Activated CD4-positive, alpha-beta T cell treated with anti-CD3 and anti-CD28 coated beads, Interleukin-2, Interleukin-6, amounts not matched to agents 100 ng/mL and 50 ng/mL, durations not matched to agents 16 hours and 8 hours (primary cell): Measurements from ENCODE around the gene PTPRD.

Experiments
- DNase-seq: peaks from one replicate; pipeline ENCODE4 v3.0.0-alpha.2; 2020

PTPRD gene

GRCh38 chr9:8733131-8733954, 1879.5 kb downstream of the PTPRD start:
- no peak for DNase-seq

DNA sequence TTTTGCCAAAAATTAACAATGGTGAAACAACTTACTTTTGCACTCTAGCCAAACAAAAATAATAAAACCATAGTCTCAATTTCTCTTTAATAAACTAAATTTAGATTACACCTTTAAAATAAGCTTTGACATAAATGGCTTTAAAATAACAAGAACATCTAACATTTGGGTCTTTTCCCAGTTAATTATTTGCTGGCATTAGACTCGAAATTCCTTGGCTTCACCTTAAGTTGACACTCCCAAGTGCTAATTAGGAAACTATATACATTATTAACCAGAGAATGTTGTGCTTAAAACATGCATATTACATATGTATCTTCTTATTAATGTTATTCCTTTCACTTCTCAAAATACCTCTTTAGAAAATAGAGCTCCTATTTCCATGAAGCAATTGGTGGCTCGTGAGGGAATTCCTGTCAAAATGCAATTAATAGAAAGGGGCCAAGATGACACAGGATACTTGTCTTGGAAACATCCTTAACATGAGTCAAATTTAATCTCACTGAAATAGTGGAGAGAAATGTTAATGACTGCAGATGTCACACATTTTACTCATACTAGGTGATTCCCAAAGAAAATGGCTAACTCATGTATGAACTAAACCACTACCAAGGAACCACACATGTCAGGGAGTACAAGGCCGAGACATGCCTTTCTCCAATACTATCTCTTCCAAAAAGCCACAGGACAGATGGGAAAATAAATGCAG, 1880.3 kb downstream of the PTPRD start:
- no peak for DNase-seq

DNA sequence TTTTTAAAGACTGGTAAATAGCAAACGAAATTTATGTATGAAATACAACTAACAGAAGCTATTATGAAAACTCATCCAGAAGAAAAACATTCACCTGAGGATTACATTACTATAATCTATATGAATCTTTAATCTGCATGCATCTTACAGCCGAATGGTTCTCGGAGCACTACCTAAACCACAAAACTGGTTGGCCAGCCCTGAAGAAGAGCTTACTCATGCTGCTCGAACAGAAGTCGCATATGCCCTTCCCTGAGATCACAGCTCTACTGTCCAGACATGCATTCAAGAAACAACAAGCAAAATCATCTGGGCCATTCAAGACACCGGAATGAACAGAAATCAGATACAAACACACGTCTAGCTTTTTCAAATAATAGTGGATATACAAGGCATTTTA, 1882.2 kb downstream of the PTPRD start:
- no peak for DNase-seq

- no peak for DNase-seq
Measured at GRCh38 chr9:8728910-8729309, 1883.9 kb downstream of the PTPRD start.

DNA sequence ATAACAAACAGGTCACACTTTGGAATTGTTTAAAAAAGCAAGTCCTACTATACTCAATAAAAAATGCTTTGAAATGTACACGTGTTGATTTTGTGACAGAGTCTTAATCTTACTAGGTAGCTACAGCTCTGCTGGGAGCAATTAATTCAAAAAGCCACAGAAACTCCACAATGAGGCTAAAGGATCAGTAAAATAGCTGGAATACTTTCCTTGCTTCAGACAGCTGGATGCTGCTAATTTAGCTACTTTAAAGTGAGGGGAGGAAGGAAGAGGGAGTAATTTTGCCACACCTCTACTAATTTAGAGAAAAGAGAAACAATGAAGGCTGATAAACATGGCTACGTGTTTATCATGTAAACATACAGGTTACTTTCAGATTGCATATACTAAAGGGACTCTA, 1885.6 kb downstream of the PTPRD start:
- no peak for DNase-seq

GRCh38 chr9:8726692-8727091, 1886.1 kb downstream of the PTPRD start:
- DNase-seq, result no peak

GRCh38 chr9:8725635-8726034, 1887.2 kb downstream of the PTPRD start:
- DNase-seq, result no peak

- no peak for DNase-seq
Measured at GRCh38 chr9:8724284-8725018, 1888.4 kb downstream of the PTPRD start.

- no peak for DNase-seq
Measured at GRCh38 chr9:8723195-8723594, 1889.6 kb downstream of the PTPRD start.

DNA sequence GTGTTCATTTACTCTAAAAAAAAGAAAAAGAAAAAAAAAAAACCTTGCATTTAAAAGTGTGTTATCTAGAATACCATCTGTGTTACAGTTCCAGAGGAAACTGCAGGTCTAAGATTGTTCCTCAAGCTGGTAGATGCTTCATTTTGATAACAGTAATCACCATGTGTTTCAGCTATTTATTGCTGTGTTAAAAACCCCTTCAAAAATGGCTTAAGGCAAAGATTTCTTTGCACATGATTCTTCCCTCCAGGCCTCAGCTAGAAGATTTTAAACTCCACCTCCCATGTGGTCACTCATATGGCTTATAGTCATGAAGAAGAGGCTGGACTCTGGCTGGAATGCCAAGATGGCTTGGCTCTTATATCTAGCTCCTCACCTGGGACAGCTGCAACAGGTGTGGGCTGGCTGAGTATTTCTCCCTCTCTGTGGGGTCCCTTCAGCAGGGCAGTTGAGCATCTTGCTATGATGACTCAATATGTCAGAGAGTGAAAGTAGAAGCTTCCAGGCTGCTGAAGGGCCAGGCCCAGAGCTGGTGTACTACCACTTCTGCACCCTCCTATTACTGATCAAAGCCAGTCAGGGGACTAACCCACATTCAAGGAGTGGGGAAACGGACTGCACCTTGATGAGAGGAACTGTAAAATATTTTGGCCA, 1892.8 kb downstream of the PTPRD start:
- no peak for DNase-seq

GRCh38 chr9:8718121-8718725, 1894.6 kb downstream of the PTPRD start:
- DNase-seq, result no peak

DNA sequence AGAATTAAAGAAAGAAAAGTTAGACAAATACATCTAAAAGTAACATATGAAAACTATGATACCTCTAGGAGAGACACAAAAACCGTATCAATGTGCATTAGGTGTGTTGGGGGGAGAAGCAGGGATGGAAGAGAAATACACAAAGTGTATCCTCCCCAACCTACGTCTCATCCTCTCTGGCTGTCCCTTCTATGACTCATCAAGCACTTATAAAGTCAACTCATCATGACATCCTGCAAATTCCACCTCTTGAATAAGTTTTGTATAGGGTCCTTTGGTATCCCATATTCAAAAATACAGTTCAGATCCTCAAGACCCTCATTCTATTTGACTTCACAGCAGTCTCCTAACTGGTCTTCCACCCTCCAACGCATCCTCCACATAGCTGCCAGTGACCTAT, 1895.7 kb downstream of the PTPRD start:
- DNase-seq, result no peak

- DNase-seq, result no peak
Measured at GRCh38 chr9:8715788-8716187, 1897.0 kb downstream of the PTPRD start.

- no peak for DNase-seq
Measured at GRCh38 chr9:8713811-8714165, 1899.0 kb downstream of the PTPRD start.

DNA sequence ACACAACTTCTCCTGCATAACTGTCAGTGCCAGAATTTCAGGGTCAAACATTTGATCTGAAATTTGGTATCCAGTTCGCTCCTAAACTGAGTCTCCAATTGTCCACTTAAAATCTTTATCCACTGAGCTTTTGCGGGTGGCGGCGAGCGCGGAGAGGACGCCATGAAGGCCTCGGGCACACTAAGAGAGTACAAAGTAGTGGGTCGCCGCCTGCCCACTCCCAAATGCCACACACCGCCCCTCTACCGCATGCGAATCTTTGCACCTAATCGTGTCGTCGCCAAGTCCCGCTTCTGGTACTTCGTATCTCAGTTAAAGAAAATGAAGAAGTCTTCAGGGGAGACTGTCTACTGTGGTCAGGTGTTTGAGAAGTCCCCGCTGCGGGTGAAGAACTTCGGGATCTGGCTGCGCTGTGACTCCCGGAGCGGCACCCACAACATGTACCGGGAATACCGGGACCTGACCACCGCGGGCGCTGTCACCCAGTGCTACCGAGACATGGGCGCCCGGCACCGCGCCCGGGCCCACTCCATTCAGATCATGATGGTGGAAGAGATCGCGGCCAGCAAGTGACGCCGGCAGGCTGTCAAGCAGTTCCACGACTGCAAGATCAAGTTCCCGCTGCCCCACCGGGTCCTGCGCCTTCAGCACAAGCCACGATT, 1899.5 kb downstream of the PTPRD start:
- no peak for DNase-seq

DNA sequence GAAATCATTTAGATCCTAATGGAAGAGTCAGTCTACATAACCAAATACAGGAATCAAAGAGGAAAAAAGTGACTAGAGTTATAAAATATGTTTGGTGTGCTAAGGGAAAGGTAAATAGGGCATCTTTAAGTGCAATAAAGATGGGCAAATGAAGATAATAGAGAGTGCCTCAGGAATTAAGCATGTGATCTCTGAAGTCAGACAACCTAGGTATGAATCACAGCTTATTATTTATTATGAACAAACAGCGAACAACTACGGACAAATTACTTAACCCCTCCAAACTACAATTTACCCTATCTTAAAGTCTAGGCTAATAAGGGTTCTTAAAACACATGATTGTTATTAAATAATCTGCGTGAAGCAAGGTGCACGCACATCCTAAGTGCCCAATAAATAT, 1903.1 kb downstream of the PTPRD start:
- DNase-seq, result no peak

GRCh38 chr9:8708728-8709127, 1904.1 kb downstream of the PTPRD start:
- no peak for DNase-seq

DNA sequence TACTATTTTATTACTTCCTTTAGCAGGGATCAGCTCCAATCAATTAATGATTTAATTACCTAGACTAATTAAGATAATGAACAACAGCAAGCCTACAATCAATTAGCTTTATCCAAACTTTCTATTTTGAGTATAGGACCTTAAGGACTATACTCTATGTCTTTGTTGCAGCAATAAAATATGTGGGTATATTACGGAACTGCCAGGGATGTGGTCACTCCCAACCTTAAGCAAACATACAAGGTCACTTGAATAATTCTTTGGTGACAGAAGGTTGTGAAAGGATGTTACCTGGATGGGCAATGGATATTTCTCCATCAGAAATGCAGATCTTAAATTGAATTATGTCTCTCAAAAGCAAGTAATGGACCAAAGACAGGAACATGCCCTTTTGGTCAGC, 1905.8 kb downstream of the PTPRD start:
- DNase-seq, result no peak

GRCh38 chr9:8706531-8706930, 1906.3 kb downstream of the PTPRD start:
- DNase-seq, result no peak

GRCh38 chr9:8705861-8706260, 1906.9 kb downstream of the PTPRD start:
- no peak for DNase-seq

GRCh38 chr9:8703904-8704303, 1908.9 kb downstream of the PTPRD start:
- DNase-seq, result no peak

DNA sequence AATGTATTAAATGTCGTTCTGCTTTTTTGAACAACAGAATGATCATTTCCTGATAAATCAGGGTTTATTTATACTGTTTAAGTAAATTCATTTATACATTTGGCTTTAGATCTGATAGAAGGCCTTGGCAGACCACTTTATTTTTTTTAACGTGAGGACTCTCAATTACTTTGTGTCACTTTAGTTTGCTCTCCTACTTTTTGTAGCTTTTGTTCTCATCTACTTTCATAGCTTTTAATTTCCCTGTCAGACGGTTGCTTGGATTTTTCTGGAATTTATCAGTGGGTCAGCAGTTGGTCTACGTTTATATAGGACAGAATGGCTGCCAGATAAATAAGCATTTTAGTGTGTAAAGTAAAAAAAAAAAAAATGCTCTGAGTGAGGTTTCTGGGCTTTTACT, 1910.9 kb downstream of the PTPRD start:
- no peak for DNase-seq
